C4-2B (cell line): ENCODE data around the gene C15orf40.

Experiments
- ZFX ChIP-seq: fragments of 450-650 bp; IDR thresholded peaks from 2 replicates; pipeline ENCODE4 v1.6.1; 2017
- TF ChIP-seq, protein P1 (sequence below): fragments of 450-650 bp; conservative IDR thresholded peaks from 2 replicates; pipeline ENCODE4 v1.5.1; 2017; ENCODE audit warnings: mild to moderate bottlenecking

DNA sequence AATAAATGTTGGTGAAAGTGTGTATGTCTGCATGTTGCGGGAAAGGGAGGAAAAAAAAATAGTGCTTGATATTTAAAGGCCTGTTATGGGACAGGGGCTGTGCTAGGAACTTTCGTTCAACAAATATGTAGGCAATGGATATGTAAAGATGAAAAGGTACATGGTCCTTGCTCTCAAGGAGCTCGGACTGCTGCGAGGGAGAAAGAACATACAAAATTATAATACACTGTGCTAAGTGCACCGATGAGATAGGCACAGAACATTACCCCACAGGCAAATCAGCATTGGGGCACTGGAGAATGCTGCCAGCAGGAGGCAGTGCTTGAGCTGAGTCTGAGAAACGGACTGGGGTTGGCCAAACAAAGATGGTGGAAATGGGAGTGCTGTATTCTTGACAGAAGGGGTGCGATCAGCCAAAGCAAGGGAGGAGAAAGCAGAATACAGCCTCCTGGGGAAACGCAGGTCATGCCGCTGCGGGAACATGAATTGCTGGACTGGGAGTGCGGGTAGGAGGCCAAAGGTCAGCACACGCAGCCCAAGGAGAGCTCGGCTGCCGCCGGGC lies 649 bp downstream of the C15orf40 start:
- TF ChIP-seq, protein P1, sequence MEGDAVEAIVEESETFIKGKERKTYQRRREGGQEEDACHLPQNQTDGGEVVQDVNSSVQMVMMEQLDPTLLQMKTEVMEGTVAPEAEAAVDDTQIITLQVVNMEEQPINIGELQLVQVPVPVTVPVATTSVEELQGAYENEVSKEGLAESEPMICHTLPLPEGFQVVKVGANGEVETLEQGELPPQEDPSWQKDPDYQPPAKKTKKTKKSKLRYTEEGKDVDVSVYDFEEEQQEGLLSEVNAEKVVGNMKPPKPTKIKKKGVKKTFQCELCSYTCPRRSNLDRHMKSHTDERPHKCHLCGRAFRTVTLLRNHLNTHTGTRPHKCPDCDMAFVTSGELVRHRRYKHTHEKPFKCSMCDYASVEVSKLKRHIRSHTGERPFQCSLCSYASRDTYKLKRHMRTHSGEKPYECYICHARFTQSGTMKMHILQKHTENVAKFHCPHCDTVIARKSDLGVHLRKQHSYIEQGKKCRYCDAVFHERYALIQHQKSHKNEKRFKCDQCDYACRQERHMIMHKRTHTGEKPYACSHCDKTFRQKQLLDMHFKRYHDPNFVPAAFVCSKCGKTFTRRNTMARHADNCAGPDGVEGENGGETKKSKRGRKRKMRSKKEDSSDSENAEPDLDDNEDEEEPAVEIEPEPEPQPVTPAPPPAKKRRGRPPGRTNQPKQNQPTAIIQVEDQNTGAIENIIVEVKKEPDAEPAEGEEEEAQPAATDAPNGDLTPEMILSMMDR = peak; percentile 87
- TF ChIP-seq ZFX = no peak
